GM19025 (cell line): Measurements from ENCODE around the gene LONRF2.

Experiments
- ATAC-seq: cut with Tn5 transposase; IDR thresholded peaks from one replicate; pipeline ENCODE4 v1.9.1; 2021; ENCODE audit warnings: mild to moderate bottlenecking, low read depth, moderate library complexity; ENCODE audit not compliant: unreplicated experiment

Gene LONRF2

DNA sequence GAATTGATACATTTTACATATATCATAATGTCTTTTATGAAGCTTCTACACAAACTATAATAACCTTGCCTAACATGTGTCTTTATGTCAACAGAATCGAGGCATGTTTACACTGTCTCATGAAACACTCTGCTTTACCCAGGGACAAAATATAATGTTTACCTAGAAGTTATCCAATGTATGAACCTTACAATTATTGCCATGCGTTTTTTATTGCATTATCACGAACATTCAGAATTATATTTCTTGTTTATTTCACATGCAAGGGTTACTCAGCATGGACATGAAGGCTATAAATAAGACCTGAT lies 19.8 kb downstream of the LONRF2 start:
- no peak for ATAC-seq

DNA sequence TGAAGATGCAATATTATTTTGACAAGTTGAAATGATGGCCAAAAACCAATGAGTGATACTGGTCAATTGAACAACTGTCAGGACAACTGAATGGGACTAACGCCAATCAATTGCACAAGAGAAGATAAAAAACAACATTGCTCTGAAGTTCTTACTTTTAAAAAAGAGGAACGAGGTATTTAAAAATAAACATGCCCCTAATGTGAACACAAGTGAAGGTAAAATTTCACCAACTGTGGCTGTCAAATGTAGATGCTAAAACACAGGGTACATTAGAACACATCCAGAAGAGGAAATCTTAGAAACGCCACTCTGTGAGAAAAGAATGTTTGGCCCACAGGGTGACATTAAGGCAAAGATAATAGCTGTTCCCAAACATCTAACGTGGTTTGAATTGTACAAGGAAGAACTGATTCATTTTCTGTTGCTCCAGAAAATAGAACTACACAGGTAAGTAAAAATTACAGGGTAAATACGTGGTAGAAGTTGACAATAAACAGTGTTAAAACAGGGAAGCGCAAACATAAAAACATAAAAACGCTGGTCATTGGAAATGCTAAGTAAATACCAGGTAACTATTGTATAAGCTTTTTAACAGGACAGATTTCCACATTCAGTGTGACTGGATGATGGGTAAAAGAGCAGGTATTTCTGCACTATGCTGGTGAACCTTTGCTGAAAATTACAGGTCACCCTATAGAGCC lies 20.3 kb downstream of the LONRF2 start:
- ATAC-seq: no peak

DNA sequence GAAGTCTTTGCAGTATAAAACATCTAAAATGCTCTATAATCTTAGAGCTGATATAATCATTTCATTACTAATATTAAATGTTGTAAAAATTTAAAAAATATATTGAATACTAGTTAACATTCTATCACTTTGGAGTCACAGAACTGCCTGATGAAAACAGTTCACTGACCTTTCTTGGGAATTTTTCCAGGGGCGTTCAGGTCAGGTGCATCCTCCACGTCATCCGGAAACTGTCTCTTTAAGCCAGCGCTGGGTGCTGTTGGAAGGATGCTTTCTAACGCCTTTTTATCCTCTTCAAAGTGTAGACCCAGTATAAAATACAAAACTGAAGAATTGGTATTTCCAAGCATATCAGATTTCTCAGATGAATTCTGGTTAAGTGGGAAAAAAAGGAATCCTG lies 22.8 kb downstream of the LONRF2 start:
- no peak for ATAC-seq

DNA sequence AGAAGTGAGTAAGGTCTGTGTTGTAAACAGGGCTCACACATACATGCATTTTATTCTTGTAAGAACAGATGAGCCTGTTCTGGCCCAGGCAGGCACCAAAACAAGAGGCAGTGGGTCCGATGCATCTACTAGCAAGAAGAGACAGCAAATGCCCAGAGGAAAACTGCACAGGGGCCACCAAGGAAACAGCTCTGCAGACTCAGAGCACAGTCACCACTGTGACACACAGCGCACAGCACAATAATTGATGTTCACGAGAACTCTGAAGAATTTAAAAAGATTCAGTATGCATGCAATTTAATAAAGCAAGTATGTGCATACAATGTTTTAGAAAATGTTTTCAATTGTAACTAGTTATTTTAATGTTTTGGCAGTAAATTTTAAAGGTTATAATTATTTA lies 24.8 kb downstream of the LONRF2 start:
- ATAC-seq: no peak

DNA sequence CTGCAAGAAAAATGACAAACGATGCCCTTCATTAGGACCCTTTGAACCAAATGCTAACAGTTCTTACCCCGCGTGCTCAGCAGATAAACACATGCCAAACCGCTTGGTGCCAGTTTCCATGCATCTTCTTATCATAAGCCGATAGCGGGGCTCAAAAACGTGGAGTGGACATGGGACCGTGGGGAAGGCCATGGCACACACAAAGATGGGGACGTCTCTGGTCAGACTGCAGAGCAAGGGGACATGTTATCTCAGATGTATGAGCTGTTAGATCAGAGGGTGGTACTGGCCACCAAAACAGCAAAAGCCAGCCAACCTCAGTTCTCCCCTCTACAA lies 28.2 kb downstream of the LONRF2 start:
- ATAC-seq: no peak

DNA sequence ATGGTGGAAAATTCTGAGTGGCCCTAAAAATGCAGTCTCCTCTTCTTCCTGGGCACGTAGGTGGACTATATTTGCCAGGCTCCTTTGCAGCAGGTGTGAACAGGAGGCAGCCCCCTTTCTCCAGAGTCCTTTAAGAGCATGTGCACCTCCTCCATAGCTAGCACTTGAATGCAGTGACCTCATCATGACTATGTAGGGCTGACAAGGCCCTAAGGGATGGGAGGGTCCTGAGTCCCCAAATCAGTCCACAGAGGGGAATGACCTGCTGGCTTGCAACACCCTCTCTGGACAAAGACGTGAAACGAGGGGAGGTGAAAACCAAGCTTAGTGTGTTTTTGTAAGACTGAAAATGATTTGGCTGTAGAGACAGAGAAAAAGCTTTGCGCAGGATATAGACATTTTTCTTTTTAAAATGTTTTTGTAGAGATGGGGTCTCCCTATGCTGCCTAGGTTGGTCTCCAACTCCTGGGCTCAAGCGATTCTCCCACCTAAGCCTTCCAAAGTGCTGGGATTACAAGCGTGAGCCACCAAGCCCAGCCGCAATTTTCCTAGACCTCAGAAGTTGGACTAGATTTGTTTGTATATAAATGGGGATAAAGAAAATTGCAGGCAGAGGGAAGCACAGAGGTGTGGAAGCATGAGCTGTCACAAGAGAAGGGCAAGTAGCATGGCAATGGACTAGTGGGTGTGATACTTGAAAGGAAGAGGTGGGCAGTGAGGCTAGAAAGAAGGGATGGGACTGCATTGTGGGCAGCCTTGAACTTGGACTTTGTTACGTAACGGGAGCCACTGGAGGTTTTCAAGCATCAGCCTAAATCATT lies 28.8 kb downstream of the LONRF2 start:
- no peak for ATAC-seq

DNA sequence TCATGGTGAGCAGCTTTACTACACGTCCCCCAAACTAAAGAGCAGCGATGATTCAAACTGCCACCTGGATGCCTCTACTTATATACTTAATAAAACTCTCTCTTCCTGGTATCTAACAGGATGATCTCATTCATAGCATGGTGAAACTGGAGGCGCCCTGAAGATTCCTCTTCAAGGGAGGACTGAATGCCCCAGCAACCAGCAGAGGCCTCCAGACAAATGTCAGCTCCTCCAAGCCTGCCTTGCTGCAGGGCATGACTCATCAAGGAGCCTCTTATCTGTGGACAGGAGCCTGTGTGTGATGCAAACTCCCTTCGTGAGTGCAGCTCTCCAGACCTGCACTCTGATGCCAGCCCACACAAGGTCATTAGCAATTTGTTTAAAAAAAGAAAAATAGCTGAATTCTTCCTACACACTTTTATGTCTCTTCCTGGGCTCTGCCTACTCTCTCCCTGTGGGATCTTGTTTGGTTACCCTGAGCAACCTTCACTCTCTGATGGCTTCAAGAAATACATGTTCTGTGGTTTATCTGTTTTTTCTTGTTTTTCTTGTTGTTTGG lies 30.2 kb downstream of the LONRF2 start:
- ATAC-seq: no peak

DNA sequence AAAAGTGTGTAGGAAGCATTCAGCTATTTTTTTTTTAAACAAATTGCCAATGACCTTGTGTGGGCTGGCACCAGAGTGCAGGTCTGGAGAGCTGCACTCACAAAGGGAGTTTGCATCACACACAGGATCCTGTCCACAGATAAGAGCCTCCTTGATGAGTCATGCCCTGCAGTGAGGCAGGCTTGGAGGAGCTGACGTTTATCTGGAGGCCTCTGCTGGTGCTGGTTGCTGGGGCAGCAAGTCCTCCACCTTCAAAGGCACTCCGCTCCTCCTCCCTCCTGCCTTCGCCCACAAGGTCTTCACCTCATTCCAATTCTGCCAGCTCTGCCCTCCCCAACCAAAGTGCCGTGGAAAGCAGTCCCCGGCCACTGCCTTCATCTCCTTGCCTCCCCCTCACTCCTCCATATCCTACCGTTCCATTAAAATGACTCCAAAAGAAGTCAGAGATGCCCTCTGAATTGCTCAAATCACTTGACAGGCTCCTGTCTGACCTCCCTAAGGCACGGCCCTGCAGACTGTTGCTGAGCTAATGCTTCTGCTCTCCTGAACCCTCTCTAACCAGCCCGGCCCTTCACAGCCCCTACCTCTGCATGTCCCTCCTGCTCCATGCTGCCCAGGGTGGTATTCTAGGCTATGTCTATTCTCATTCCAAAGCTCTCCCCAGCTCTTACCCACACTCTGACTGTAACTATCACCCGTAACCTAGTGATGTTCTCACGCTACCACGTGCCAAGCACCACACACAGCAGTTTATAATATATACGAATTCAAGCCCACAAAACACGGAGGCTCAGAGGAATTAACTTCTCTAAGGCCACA lies 30.9 kb downstream of the LONRF2 start:
- no peak for ATAC-seq

DNA sequence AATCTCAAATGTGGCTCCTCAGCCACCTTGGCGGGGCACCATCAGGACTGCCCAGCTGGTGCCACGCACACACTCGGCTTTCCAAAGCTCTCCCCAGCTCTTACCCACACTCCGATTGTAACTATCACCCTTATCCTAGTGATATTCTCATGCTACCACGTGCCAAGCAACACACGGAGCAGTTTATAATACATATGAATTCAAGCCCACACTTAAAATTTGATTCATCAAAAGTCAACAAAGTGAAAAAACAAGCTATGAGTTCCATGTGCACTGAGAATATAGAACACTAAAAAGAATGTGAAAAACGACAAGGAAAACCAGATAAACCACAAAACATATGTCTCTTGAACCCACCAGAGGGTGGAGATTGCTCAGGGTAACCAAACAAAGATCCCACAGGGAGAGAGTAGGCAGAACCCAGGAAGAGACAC lies 31.6 kb downstream of the LONRF2 start:
- ATAC-seq: no peak

DNA sequence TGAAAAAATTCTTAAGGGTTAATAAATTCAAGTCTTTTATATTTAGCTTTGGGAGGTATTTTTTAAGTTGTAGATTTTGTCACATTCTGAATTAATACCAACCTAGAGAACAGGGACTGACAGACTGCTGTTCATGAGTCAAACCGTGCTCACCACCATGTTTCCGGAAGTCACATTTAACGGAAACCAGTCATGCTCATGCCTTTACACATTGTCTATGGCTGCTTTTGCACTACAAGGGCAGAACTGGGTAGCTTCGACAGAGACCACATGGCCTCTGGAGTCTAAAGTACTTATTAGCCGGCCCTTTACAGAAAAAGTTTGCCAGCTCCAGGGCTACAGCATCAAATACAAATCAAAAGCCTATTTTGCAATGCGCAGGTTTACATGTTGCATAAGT lies 33.3 kb downstream of the LONRF2 start:
- no peak for ATAC-seq

DNA sequence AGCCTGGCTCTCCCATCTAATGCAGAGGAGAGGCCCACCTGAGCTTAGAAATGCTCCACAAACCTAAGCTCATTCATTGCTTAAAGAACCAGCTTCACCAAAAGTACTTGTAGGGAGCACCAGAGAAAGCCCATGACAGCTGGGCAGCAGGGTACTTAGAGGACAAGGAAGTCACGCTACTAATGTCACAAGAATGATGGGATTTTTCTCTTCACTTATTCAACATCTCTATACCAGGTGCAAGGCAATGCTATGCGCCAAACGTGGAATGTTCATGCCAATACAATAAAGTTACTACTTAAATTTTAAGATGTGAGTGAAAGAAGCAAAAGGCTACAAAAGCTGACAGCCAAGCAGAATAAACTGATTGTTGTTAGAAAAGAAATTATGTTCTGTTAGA lies 36.0 kb downstream of the LONRF2 start:
- no peak for ATAC-seq

DNA sequence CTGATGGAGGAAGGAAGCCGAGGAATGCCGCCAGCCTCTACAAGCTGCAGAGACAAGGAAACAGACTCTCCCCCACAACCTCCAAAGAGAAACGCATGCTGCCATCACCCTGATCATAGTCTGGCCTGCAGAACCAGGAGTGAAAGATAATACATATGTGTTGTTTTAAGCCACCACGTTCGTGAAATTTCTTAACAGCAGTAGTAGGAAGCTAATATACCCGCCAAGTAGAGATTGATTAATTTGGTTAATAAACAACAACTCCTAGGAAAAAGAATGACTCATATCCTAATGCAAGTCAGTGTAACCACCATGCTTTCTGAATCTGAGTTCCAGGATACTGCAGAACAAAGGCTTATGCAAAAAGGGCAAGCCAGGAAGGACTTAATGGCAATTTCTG lies 36.6 kb downstream of the LONRF2 start:
- ATAC-seq: no peak

DNA sequence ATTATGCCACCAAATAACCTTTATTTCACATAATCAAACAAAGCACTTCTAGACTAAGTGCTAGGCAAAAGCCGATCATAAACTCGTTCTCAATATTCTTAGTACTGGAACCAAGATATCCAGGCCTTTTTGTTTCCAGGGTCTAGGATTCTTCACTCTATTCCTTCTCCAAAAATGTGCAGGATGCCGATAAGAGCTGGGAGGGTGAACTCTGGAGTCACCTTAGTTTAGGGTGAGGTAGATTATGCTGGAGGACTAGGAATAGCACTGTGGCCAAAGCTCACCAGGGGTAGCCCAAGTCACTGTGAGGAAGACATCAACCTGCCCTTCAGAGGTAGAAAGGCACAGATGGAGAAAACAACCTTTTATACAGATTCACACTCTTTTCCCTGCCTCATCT lies 37.3 kb downstream of the LONRF2 start:
- no peak for ATAC-seq

DNA sequence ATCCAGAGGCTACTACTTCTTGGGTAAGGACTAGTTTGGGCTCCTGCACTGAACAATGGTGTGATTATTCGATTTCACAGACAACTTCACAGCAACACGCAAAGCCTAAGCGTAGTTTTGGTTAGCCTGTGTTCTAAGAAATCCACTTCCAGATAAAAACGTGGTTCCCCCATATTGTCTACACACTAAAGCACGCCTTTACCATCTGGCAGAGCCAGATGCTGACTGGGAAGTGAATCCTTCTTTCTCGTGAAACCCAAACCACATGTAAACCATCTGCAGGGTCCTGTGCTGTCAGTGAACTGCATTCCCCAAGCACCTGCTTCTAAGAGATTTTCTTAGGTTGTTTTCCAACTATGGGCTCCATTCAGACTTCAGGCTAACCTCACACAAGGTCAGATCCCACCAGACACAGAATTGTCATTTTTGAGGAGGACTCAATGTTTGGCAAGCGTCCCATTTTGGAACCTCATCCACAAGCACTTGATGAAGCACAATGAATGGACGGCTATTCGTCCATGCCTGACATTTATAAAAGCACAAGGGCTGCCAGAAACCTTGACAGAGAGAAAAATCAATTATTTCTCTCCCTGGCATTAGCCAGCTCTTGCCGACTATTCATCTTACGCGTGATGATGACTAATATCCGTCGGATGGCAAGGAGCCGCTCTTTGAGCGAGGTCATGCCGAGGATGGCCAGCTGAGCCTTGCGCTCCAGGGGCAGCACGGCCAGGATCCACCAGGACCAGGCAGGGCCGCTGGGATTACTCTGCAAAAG lies 38.4 kb downstream of the LONRF2 start:
- no peak for ATAC-seq

DNA sequence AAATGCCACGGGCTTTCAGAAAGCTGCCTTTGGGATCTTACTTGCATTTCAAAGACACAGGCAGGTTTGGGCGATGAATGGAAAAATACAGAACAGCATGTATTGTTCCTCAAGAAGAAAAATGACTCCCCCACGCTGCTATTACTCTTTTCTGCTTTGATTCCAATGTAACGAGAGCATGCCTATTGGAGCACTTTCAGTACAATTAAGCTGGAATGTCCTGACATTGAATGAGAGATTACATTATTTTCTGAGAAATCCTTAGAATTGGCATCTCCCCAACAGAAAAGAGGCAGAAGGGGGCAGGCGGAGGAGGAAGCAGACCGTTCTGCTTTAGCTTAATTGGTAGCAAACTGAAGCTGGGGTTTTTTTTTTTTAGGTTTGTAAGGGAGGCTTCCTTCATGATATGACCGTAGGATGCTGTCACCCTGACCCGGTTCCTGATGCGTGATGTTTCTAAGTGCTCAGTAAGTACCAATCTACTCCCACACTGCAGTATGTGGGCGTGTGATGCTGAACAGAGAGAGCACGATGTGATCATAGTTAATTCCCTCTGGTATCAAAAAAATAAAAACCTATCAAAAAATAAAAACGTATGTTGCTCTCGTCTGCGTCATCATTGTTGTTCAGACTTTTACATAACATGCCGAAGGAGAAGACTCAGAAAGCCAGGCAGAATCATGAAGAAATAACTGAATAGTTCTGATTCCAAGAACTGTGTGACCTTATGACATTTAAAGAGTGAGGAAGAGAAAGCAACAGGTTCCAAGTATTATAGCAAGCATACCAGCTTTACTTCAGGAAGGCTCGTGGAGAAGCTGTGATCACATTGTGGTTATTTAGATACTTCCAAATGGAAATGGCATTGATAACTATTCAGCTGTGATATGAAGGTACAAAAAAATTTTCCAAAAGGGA lies 40.5 kb downstream of the LONRF2 start:
- no peak for ATAC-seq

DNA sequence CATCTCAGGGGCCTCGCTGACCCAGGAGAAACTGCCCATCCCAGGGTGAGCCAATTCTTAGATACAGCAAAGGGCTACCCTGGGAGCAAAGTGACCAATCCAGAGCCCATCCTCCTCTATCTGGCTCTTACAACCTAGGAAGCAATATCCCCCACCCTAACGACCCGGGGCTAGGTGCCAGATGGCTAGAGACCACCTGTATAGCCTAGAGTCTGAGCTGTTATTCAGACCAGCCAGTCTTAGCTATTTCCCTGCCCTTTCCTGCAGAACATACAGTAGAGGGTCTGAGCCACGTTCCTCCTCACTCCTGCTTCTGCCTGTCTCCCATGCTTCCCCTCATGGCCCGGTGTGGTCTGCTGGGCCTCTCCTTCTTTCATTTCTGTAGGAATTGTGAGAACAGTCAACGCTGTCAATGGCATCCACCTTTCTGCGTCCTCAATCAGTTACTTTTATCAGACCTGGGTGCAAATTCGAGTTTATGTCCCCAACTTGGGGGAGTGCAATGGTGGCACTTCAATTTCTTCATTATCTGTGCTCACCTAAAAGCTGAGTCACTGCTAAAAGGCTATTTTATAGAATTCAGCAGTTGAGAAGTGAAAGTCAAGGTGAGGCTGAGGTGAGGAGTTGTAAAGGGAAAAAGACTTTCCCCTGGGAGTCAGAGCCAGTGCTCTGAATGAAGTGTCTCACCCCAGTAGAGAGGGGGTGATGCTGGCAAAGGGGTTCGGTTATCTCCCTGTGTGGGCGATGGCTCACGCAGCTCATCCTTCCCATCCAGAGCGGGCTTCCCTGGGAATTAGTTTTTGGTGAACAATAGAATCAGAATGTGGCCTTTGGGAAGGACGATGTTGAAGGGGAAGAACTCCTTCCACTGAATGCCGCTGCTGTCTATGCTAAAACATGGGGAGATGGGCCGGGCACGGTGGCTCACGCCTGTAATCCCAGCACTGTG lies 42.4 kb downstream of the LONRF2 start:
- no peak for ATAC-seq

DNA sequence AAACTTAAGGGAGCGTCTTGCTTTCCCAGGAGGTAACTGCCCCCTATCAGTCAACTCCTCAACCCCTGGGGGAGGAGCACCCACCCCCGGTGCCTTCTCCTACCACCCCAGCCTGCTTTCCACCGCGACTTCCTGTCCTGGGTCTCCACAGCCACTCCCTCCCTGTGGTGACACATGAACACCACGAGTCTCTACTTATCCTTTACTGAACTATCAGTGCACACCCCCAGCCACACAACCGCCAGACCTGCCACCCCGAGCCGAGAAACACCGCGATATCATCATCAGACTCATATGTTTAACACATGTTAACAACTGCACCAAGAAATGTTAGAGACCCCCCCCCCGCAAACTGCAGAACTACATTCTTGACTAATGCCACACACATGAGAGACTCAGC lies 43.3 kb downstream of the LONRF2 start:
- ATAC-seq: no peak

DNA sequence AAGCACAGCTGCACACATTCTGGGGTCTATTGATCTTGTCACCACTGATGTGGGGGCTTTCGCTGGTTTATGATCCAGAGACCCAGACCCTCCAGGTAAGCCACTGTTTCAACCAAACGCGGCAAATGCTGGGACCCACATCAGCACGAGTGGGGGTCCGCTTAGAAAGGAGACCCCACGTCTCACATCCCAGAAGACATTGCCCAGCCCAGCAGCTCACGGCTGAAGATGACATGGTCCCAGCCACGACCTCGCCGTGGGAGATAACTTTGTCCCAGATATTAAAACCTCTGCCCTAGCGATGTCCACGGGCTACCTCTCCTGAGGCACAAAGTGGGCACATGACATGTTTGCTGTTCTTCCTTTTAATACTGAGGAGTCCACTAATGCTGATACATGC lies 43.8 kb downstream of the LONRF2 start:
- no peak for ATAC-seq
